GM12872 (cell line): ENCODE data around the gene BTG4.

Experiments
- CTCF ChIP-seq: IDR thresholded peaks from 3 replicates; pipeline ENCODE4 v1.5.1; 2011; ENCODE audit warnings: low read depth, mild to moderate bottlenecking, low read length, moderate library complexity; ENCODE audit not compliant: insufficient read depth

The BTG4 gene

GRCh38 chr11:111540937-111541253 is 28.7 kb upstream of the BTG4 start:
- TF ChIP-seq CTCF: no peak

- no peak for TF ChIP-seq CTCF
These were observed 28.1 kb upstream of the BTG4 start, which contains the start of gene LAYN for GRCh38 chr11:111540114-111540936. Gene LAYN, plus strand, starts transcription at chr11:111540720. Its CDS starts 124 bp downstream, at chr11:111540844.

- no peak for TF ChIP-seq CTCF
These were observed 27.4 kb upstream of the BTG4 start for GRCh38 chr11:111539426-111540113.

GRCh38 chr11:111538407-111539114 is 26.4 kb upstream of the BTG4 start:
- no peak for TF ChIP-seq CTCF

- TF ChIP-seq CTCF: no peak
These were observed 25.2 kb upstream of the BTG4 start for GRCh38 chr11:111537336-111537860.

GRCh38 chr11:111535281-111535680 is 23.1 kb upstream of the BTG4 start:
- no peak for TF ChIP-seq CTCF

- TF ChIP-seq CTCF: no peak
These were observed 20.2 kb upstream of the BTG4 start for GRCh38 chr11:111532365-111532709.
